Prostate gland (tissue), 2 donors: ENCODE results near the gene EFNA4.

ENCODE experiments used
- POLR2A ChIP-seq: fragments of 450-650 bp; IDR thresholded peaks from one replicate; pipeline ENCODE4 v1.6.1; 2016; ENCODE audit warnings: antibody characterized with exemption, mild to moderate bottlenecking
- POLR2AphosphoS5 ChIP-seq: sonication (generic); formaldehyde crosslinking; IDR thresholded peaks from one replicate; pipeline ENCODE4 v1.6.1; 2017; ENCODE audit warnings: antibody characterized with exemption
- TF ChIP-seq, protein P1 (sequence below), 4 experiments: fragments of 200-600 bp in 2 of 4; fragments of 450-650 bp in 2 of 4; sonication (generic) in 2 of 4; IDR thresholded peaks; 1 replicate in 3 of 4; 2 replicates in 1 of 4; pipeline ENCODE4 v1.5.1; 2016 to 2019; ENCODE audit warnings: antibody characterized with exemption in 4 of 4, mild to moderate bottlenecking in 2 of 4, moderate library complexity in 2 of 4

DNA sequence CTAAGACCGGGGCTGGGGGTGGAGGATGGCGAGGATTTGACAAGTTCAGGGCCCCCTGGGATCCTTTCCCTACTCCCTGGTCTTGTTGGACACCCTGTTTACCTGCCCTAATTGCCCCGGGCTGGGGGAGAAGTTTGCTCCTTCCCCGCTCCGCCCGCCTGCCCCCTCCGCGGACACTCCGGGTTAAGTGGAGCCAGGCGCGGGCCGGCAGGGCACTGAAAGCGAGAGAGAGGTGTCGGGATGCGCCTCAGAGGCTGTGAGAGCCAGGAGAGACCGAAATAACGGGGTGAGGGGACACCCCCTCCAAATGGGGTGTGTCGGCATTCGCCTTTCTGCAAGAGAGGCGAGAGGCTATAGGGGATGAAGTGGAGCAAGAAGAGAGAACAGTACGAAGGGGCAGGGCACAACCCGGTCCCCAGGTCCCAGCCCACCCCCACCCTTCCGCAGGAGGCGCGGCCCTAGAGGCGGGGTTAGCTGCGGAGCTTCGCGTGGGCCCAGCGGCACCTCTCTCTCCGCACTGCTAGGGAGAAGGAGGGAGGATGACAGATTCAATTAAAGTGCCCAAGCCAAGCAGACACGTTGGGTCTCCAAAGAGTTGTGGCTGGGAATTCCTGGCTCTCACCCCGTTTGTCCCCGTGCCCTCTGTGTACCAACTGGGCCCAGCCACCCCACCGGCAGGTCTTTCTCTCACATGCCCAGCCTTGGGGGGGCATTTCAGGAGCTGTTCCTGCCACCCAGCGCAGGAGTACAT is 18.9 kb downstream of the EFNA4 start:
- TF ChIP-seq, protein P1, sequence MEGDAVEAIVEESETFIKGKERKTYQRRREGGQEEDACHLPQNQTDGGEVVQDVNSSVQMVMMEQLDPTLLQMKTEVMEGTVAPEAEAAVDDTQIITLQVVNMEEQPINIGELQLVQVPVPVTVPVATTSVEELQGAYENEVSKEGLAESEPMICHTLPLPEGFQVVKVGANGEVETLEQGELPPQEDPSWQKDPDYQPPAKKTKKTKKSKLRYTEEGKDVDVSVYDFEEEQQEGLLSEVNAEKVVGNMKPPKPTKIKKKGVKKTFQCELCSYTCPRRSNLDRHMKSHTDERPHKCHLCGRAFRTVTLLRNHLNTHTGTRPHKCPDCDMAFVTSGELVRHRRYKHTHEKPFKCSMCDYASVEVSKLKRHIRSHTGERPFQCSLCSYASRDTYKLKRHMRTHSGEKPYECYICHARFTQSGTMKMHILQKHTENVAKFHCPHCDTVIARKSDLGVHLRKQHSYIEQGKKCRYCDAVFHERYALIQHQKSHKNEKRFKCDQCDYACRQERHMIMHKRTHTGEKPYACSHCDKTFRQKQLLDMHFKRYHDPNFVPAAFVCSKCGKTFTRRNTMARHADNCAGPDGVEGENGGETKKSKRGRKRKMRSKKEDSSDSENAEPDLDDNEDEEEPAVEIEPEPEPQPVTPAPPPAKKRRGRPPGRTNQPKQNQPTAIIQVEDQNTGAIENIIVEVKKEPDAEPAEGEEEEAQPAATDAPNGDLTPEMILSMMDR (IDR thresholded peaks at IDR 0.05) = no peak
- TF ChIP-seq POLR2A (no peak), POLR2AphosphoS5 (no peak)
